Nephron (organoid): ENCODE data around the gene NSRP1.
"Not testable (repeated sequence)": the region's sequence is repeated elsewhere in the genome, so short reads cannot be mapped to it uniquely, and the experiment has no call there.

Experiments used
- H3K27ac Mint-ChIP-seq, 3 experiments: 2 replicates each; pipeline ENCODE4 v1.8.0; 2020; ENCODE audit warnings: mixed read lengths in 3 of 3, mild to moderate bottlenecking in 2 of 3, moderate library complexity in 1 of 3
- H3K27me3 Mint-ChIP-seq: 2 replicates; pipeline ENCODE4 v1.8.0; 2021; ENCODE audit warnings: low read depth, mild to moderate bottlenecking, moderate library complexity, mixed read lengths
- H3K36me3 Mint-ChIP-seq: 2 replicates; pipeline ENCODE4 v1.8.0; 2020; ENCODE audit warnings: low read depth, mixed read lengths
- H3K4me1 Mint-ChIP-seq: 2 replicates; pipeline ENCODE4 v1.8.0; 2020; ENCODE audit warnings: mixed read lengths
- H3K4me3 Mint-ChIP-seq, 3 experiments: 2 replicates each; pipeline ENCODE4 v1.8.0; 2020; ENCODE audit warnings: mild to moderate bottlenecking in 3 of 3, mixed read lengths in 3 of 3, moderate library complexity in 2 of 3
- H3K9me3 Mint-ChIP-seq: 2 replicates; pipeline ENCODE4 v1.8.0; 2020; ENCODE audit warnings: mixed read lengths
- TF ChIP-seq, protein P1 (sequence below), 3 experiments: fragments of 200-600 bp; sonication (generic); IDR thresholded peaks; one replicate each; pipeline ENCODE4 v1.5.0; 2021; ENCODE audit warnings: antibody characterized with exemption in 3 of 3; ENCODE audit not compliant: unreplicated experiment in 3 of 3

NSRP1 gene

DNA sequence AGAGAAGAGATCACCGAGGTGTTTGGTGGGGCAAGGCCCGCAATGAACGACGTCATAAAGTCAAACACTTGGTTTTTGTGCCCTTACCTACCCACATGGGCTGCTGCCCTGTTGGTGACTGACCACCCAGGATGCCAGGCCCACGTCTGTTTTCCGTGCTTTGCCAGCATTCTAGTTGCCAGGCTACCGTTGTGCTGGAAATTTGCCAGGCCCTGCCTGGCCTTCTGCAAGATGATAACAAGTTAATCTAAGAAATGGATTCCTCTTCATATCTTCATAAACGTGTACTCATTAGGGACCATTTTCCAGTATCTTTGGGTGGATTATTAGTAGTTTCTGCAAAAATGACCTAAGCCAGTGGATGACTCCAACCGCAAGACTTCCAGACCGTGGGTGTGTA lies 83.5 kb downstream of the NSRP1 start:
- Mint-ChIP-seq H3K27ac (no peak overlapping the region), H3K4me1 (no peaks in the 10 kb centered on the region), H3K36me3 (no peaks in the 10 kb centered on the region), H3K9me3 (no peaks in the 10 kb centered on the region), H3K27me3 (peaks cover 4% of the 10 kb centered on the region), H3K4me3 (no peak overlapping the region)
- TF ChIP-seq, protein P1, sequence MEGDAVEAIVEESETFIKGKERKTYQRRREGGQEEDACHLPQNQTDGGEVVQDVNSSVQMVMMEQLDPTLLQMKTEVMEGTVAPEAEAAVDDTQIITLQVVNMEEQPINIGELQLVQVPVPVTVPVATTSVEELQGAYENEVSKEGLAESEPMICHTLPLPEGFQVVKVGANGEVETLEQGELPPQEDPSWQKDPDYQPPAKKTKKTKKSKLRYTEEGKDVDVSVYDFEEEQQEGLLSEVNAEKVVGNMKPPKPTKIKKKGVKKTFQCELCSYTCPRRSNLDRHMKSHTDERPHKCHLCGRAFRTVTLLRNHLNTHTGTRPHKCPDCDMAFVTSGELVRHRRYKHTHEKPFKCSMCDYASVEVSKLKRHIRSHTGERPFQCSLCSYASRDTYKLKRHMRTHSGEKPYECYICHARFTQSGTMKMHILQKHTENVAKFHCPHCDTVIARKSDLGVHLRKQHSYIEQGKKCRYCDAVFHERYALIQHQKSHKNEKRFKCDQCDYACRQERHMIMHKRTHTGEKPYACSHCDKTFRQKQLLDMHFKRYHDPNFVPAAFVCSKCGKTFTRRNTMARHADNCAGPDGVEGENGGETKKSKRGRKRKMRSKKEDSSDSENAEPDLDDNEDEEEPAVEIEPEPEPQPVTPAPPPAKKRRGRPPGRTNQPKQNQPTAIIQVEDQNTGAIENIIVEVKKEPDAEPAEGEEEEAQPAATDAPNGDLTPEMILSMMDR (IDR thresholded peaks at IDR 0.05; ENCODE audit: unreplicated experiment in 3 of 3): no peak

DNA sequence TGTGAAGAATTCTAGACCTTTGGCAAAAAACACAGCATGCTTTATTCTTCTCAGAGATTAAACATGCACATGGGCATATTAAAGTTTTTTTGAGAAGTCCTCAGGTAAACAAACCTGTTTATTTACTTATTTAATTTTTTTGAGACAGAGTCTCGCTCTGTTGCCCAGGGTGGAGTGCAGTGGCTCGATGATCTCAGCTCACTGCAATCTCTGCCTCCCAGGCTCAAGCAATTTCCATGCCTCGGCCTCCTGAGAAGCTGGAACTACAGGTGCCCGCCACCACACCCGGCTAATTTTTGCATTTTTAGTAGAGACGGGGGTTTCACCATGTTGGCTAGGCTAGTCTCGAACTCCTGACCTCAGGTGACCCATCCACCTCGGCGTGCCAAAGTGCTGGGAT lies 84.0 kb downstream of the NSRP1 start:
- not testable (repeated sequence) for H3K4me3 Mint-ChIP-seq, H3K9me3 Mint-ChIP-seq, H3K27ac Mint-ChIP-seq, H3K4me1 Mint-ChIP-seq, H3K27me3 Mint-ChIP-seq, H3K36me3 Mint-ChIP-seq

DNA sequence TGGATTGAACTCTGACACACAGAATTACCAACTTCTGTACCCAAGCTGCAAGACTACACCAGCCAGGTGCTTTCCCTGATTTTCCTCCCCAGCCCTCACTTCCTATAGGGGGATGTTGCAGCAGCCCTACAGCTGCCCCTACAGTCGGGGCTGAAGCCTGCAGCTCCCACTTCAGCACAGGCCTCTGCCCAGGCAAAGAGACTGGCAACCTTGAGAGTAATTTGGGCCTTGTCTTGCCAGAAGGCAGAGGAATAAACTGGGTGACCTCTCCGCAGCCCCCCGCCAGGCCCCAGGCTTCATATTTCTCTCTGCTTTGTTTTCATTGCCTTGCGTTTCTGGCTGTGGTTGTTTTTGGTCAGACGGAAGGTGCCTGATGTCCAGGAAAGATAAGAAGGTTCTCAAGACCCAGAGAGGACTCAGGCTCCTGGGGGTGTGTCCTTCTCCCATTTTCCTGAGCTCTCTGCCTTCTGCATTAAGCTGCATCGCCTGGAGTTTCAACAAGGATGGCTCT lies 86.9 kb downstream of the NSRP1 start:
- Mint-ChIP-seq H3K9me3 (no peaks in the 10 kb centered on the region), H3K27me3 (peaks cover 6% of the 10 kb centered on the region), H3K27ac (no peak overlapping the region), H3K36me3 (no peaks in the 10 kb centered on the region), H3K4me3 (no peak overlapping the region), H3K4me1 (no peaks in the 10 kb centered on the region)
- TF ChIP-seq, protein P1 (IDR thresholded peaks at IDR 0.05; ENCODE audit: unreplicated experiment in 3 of 3): no peak

DNA sequence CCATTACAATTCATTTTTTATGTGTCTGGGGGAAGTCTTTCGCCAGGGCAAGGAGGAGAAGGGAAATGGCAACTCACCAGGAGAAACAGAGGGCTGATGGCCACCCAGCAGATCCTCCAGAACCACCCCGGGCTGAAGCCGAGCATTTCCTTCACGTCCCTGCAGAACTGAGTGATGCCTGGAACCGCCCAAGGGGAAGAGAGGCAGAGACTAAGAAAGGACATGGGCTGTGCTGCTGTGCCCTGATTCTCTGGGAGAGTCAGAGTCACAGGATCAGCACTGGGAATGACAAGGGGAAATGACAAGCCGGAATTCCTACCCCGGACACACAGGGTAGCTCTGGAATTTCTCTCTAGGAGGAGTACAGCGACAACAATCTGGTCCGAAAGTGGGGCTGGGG lies 91.0 kb downstream of the NSRP1 start:
- TF ChIP-seq, protein P1 (IDR thresholded peaks at IDR 0.05; ENCODE audit: unreplicated experiment in 3 of 3): no peak

DNA sequence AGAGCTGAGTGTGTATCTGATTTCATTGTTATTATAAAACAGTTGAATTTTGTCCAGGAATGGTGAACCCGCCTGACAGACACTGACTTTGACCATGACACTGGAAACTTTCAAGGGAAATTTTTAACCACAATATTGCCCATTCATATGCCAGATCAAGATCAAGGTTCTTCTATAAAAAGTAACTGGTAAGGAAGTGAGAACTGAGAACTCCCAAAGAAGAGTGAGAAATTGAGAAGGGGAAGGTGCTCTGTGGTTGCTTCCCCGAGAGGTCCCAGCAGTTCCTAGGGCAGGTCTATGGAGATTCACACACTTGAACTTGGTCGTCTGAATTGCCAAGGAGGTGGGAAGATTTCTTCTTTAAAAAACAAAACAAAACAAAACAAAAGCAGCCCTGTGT lies 91.6 kb downstream of the NSRP1 start:
- H3K9me3 Mint-ChIP-seq: no peaks in the 10 kb centered on the region
- H3K27ac Mint-ChIP-seq: no peak overlapping the region
- H3K4me3 Mint-ChIP-seq: no peak overlapping the region
- TF ChIP-seq, protein P1 (IDR thresholded peaks at IDR 0.05; ENCODE audit: unreplicated experiment in 3 of 3): no peak
- no peaks in the 10 kb centered on the region for H3K4me1 Mint-ChIP-seq
- H3K27me3 Mint-ChIP-seq: peaks cover 12% of the 10 kb centered on the region
- no peaks in the 10 kb centered on the region for H3K36me3 Mint-ChIP-seq

More for the DNA sequence above, 91.0 kb downstream of the NSRP1 start:
- Mint-ChIP-seq H3K9me3 (no peaks in the 10 kb centered on the region), H3K27ac (no peak overlapping the region), H3K4me3 (no peak overlapping the region), H3K27me3 (peaks cover 12% of the 10 kb centered on the region), H3K4me1 (no peaks in the 10 kb centered on the region), H3K36me3 (no peaks in the 10 kb centered on the region)

DNA sequence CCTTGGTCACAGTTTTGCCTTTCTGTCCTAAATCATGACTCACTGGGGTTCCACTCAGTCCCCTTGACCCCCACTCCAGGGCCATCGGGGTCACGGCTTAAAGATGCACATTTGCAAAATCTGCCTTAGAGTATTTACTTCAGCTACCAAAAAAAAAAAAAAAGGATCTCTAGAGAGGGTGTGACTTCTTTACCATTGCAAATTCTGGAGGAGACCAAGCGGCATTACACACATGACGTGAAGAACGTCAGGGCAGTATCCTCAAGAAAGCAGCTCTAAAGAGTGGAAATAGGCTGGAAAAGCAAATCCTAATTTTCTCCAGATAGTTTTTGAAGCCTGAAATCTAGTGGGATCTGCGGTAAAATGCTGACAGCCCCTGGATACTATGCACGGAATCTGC lies 93.3 kb downstream of the NSRP1 start:
- no peak overlapping the region for H3K4me3 Mint-ChIP-seq
- no peaks in the 10 kb centered on the region for H3K4me1 Mint-ChIP-seq
- H3K36me3 Mint-ChIP-seq: no peaks in the 10 kb centered on the region
- H3K27ac Mint-ChIP-seq: no peak overlapping the region
- H3K27me3 Mint-ChIP-seq: peaks cover 12% of the 10 kb centered on the region
- no peaks in the 10 kb centered on the region for H3K9me3 Mint-ChIP-seq
- TF ChIP-seq, protein P1 (IDR thresholded peaks at IDR 0.05; ENCODE audit: unreplicated experiment in 3 of 3): no peak
